Measurements from ENCODE around the gene NCOA6.

The NCOA6 gene

DNA sequence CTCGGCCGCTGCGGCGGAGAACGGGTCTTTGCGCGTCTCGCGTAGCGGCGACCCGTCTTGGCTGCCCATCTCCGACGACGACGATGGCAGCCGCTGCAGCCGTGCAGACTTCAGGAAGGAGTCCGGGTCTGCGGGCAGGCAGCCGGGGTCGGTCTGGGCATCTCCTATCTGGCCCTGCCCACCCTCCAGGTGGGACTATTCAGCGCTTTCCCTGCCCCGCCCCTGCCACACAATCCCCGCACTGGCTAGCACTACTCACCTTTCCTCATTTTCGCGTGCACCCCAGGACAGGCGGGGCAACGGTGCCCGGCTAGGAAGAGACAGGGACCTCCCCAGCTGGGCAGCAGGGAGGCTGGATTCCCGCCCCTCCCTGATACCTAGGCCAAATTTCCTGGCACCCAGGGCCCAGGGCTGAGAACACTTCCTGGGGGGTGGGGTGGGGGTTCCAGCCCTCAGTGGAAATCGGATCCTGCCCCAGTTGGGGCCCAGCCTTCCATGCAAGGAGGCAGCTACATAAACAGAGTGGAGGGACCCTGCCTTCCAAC is 38.0 kb upstream of the NCOA6 start:
- Histone ChIP-seq H3K27ac (replicated peaks) (no peak overlapping the region), H3K4me3 (replicated peaks; ENCODE audit: insufficient read depth, low read length) (no peak overlapping the region), H3K27me3 (ENCODE audit: insufficient read depth, poor library complexity, severe bottlenecking) (no peaks in the 10 kb centered on the region)
- DNase-seq (ENCODE audit: low read depth in 1 of 2, low spot score in 1 of 2), result no peak
- TF ChIP-seq, protein P1, sequence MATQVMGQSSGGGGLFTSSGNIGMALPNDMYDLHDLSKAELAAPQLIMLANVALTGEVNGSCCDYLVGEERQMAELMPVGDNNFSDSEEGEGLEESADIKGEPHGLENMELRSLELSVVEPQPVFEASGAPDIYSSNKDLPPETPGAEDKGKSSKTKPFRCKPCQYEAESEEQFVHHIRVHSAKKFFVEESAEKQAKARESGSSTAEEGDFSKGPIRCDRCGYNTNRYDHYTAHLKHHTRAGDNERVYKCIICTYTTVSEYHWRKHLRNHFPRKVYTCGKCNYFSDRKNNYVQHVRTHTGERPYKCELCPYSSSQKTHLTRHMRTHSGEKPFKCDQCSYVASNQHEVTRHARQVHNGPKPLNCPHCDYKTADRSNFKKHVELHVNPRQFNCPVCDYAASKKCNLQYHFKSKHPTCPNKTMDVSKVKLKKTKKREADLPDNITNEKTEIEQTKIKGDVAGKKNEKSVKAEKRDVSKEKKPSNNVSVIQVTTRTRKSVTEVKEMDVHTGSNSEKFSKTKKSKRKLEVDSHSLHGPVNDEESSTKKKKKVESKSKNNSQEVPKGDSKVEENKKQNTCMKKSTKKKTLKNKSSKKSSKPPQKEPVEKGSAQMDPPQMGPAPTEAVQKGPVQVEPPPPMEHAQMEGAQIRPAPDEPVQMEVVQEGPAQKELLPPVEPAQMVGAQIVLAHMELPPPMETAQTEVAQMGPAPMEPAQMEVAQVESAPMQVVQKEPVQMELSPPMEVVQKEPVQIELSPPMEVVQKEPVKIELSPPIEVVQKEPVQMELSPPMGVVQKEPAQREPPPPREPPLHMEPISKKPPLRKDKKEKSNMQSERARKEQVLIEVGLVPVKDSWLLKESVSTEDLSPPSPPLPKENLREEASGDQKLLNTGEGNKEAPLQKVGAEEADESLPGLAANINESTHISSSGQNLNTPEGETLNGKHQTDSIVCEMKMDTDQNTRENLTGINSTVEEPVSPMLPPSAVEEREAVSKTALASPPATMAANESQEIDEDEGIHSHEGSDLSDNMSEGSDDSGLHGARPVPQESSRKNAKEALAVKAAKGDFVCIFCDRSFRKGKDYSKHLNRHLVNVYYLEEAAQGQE (IDR thresholded peaks at IDR 0.05; ENCODE audit: insufficient replicate concordance, low read depth), result no peak
- TF ChIP-seq POLR2AphosphoS5 (IDR thresholded peaks at IDR 0.05; ENCODE audit: low read depth) (no peak), SPI1 (IDR thresholded peaks at IDR 0.05; ENCODE audit: borderline replicate concordance, low read depth) (no peak)
- TF ChIP-seq, protein P2, sequence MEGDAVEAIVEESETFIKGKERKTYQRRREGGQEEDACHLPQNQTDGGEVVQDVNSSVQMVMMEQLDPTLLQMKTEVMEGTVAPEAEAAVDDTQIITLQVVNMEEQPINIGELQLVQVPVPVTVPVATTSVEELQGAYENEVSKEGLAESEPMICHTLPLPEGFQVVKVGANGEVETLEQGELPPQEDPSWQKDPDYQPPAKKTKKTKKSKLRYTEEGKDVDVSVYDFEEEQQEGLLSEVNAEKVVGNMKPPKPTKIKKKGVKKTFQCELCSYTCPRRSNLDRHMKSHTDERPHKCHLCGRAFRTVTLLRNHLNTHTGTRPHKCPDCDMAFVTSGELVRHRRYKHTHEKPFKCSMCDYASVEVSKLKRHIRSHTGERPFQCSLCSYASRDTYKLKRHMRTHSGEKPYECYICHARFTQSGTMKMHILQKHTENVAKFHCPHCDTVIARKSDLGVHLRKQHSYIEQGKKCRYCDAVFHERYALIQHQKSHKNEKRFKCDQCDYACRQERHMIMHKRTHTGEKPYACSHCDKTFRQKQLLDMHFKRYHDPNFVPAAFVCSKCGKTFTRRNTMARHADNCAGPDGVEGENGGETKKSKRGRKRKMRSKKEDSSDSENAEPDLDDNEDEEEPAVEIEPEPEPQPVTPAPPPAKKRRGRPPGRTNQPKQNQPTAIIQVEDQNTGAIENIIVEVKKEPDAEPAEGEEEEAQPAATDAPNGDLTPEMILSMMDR (IDR thresholded peaks at IDR 0.05; ENCODE audit: insufficient read depth, low read length), result no peak

GRCh38 chr20:34862724-34863123 is 37.3 kb upstream of the NCOA6 start:
- no peak overlapping the region for H3K27ac ChIP-seq (replicated peaks)
- no peak overlapping the region for H3K4me3 ChIP-seq (replicated peaks; ENCODE audit: insufficient read depth, low read length)
- no peak for DNase-seq (ENCODE audit: low read depth in 1 of 2, low spot score in 1 of 2)
- TF ChIP-seq, protein P2 (IDR thresholded peaks at IDR 0.05; ENCODE audit: insufficient read depth, low read length), result no peak
- TF ChIP-seq GABPA (IDR thresholded peaks at IDR 0.05; ENCODE audit: low read depth) (no peak), SPI1 (IDR thresholded peaks at IDR 0.05; ENCODE audit: borderline replicate concordance, low read depth) (no peak), POLR2AphosphoS5 (IDR thresholded peaks at IDR 0.05; ENCODE audit: low read depth) (no peak)
- TF ChIP-seq, protein P1 (IDR thresholded peaks at IDR 0.05; ENCODE audit: insufficient replicate concordance, low read depth), result no peak
- no peaks in the 10 kb centered on the region for H3K27me3 ChIP-seq (ENCODE audit: insufficient read depth, poor library complexity, severe bottlenecking)

DNA sequence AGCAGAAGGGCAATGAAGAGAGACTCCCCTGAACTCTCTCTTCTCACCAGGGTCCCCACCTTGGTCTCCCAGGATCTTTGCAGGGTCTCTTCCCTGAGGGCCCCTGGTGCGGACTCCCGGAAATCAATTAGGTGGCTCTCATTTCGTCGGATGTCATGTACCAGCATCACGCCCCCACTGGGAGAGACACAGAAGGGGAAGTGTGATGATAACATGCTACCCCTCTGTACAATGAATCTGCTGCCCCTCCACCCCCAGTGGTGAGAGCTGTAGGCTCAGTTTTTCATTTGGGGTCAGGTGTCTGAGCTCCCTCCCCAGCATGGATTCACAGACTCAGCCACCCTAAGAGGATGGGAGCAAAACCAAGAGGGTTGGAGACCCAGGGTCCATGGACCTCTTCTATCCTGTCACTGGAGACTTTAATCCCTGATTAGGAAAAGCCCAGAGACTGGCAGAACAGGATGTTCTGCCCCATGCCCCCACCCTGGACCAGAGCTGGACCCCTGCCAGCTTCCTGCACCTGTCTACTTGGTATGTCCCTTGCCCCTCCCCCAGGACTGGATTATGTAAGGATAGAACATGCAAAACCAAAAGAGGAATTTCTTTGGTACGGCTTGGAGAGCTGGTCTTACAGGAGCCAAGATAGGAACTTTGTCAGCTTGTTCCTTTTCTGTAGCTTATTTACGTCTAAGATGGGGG is 36.1 kb upstream of the NCOA6 start:
- H3K4me3 ChIP-seq (replicated peaks; ENCODE audit: insufficient read depth, low read length), result no peak overlapping the region
- peak in 1 of 2 experiments; percentile 25 for DNase-seq (ENCODE audit: low read depth in 1 of 2, low spot score in 1 of 2)
- H3K27me3 ChIP-seq (ENCODE audit: insufficient read depth, poor library complexity, severe bottlenecking), result no peaks in the 10 kb centered on the region
- no peak overlapping the region for H3K27ac ChIP-seq (replicated peaks)
- no peak for TF ChIP-seq POLR2AphosphoS5 (IDR thresholded peaks at IDR 0.05; ENCODE audit: low read depth)
- TF ChIP-seq GABPA (IDR thresholded peaks at IDR 0.05; ENCODE audit: low read depth), result no peak
- TF ChIP-seq, protein P2 (IDR thresholded peaks at IDR 0.05; ENCODE audit: insufficient read depth, low read length), result no peak
- peak; percentile 54; the same call in 1 of the 2 replicates for TF ChIP-seq SPI1 (IDR thresholded peaks at IDR 0.05; ENCODE audit: borderline replicate concordance, low read depth)
- TF ChIP-seq, protein P1 (IDR thresholded peaks at IDR 0.05; ENCODE audit: insufficient replicate concordance, low read depth), result no peak

All from HL-60 (cell line).